HG02642 (cell line): ENCODE results near the gene GCHFR.

Experiments used
- ATAC-seq: cut with Tn5 transposase; IDR thresholded peaks from one replicate; pipeline ENCODE4 v1.9.1; 2021; ENCODE audit warnings: mild to moderate bottlenecking; ENCODE audit not compliant: unreplicated experiment, poor library complexity

Gene GCHFR

GRCh38 chr15:40807888-40808461, 44.1 kb downstream of the GCHFR start:
- no peak for ATAC-seq

DNA sequence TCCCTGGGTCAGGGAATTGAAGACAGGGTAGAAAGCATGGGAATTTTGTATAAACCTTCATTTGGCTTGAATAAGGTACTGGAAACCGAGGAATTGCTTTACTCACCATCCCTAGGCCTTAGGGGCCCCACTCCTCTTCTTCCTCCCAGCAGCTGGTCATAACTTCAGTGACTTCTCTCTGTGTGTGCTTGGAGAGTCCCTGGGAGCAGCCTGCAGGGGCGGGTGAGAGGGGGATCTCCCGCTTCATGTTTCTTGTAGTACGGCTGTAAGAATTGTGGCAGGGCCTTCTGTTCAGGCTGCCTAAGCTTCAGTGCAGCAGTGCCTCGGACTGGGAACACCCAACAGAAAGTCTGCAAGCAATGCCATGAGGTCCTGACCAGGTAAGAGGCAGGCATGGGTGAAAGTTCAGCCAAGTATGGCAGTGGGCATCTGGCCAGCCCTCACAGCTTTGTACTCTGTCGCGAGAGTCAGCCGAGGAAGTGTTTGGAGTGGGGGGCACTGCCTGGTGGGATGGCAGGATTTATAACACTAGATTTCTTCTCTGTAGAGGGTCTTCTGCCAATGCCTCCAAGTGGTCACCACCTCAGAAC, 45.1 kb downstream of the GCHFR start:
- no peak for ATAC-seq

DNA sequence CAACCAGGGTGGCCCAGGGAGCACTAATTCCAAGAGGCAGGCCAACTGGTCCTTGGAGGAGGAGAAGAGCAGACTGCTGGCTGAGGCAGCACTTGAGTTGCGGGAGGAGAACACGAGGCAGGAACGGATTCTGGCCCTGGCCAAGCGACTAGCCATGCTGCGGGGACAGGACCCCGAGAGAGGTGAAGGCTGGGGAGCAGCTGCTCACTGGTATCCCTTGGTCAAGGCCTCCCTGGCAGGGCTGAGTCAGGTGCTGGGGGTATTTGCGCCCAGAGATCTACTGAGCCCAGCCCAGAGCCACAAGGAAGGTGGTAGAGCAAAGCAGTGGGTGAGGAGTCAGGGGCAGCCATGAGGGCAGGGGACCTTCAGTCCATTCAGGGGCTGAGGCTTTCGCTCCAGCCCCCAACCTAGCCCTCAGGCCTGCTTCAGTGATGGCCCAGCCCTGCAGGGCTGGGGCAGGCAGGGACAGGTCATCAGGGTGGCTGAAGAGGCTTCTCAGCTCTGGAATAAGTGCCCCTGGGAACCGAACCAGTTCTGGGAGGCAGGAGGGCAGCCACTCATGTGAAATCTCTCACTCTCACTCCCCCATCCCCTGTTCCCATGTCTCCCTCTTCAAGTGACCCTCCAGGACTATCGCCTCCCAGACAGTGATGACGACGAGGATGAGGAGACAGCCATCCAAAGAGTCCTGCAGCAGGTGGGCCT, 49.0 kb downstream of the GCHFR start:
- ATAC-seq = no peak

DNA sequence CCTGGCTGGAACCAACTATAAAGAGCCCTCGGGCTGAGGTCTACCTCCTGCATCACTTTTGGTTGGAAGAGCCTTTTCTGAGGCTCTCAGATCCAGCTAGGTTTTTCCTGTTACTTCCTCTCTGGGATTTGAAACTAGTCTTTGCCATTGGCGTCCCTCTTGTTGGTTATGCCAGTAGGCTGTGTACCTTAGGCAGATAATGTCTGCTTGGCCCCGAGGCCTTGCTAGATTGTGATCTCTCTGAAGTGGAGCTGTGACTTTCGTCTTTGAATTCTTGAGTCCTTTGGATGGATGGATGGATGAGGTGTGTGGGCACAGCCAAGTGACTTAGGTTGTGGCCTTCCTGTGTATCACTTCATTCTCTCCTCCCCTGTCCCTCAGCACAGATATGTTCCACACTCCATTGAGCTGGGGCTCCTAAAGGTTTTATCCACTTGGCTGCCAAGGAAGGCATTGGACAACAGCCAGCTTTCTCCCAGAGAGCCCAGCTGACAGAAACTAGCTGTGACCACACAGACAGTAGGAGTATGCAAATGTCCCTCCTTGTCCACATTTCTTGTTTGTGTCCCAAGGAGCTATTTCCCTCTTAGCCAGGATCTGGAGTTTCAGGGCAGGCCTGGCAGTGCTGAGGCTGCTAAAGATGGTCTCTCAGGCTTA, 51.3 kb downstream of the GCHFR start:
- ATAC-seq = no peak
